GM12878 (cell line): ENCODE measurements around the gene CSTB. TPM values are rescaled to one million over a fixed set of nuclear protein-coding genes. Genes with fewer than 3 reads are reported as not detected.

Experiments used
- EZH2 ChIP-seq: IDR thresholded peaks from 2 replicates; pipeline ENCODE4 v1.6.1; 2012; ENCODE audit warnings: low read depth, mild to moderate bottlenecking, control low read depth, inconsistent platforms, low read length, borderline replicate concordance; ENCODE audit not compliant: control insufficient read depth
- HDAC2 ChIP-seq: fragments of 200-600 bp; sonication (generic); IDR thresholded peaks from 2 replicates; pipeline ENCODE4 v1.6.1; 2017
- NR2C2 ChIP-seq: IDR thresholded peaks from 2 replicates; pipeline ENCODE4 v1.6.1; 2011; ENCODE audit warnings: borderline replicate concordance, low read depth; ENCODE audit not compliant: control insufficient read depth, insufficient read length
- SPI1 ChIP-seq: IDR thresholded peaks from 2 replicates; pipeline ENCODE4 v1.6.1; 2011; ENCODE audit warnings: low read depth, mild to moderate bottlenecking, low read length, moderate library complexity, borderline replicate concordance; ENCODE audit not compliant: insufficient read depth
- STAT1 ChIP-seq: fragments of 450-650 bp; conservative IDR thresholded peaks from 2 replicates; pipeline ENCODE4 v1.6.1; 2014; ENCODE audit warnings: antibody characterized with exemption, mild to moderate bottlenecking
- SUZ12 ChIP-seq: fragments of 200-600 bp; sonication (generic); IDR thresholded peaks from one replicate; pipeline ENCODE4 v1.6.1; 2018; ENCODE audit warnings: antibody characterized with exemption, mild to moderate bottlenecking; ENCODE audit not compliant: unreplicated experiment
- TBL1XR1 ChIP-seq: IDR thresholded peaks from 2 replicates; pipeline ENCODE4 v1.6.1; 2012; ENCODE audit warnings: low read depth, low read length, improper control_type of control experiment
- ZNF592 ChIP-seq: fragments of 450-650 bp; IDR thresholded peaks from 2 replicates; pipeline ENCODE4 v1.6.1; 2017; ENCODE audit warnings: mild to moderate bottlenecking, moderate library complexity
- polyA plus RNA-seq, 11 experiments: library from polyadenylated mRNA; depleted of rRNA in 4 of 11; unstranded in 6 of 11; stranded (reverse) in 5 of 11; fragments of >200 nt; fragmentation: Nextera tagmentation in 4 of 11; fragmentation: Illumina TruSeq in 1 of 11; extraction: Ambion mirVana in 4 of 11; extraction: Trizol in 1 of 11; gene quantifications; 1 replicate in 1 of 11; 2 replicates in 10 of 11; pipeline versions ENCODE4 v1.2.1 to v1.2.3, GENCODE V29; 2011 to 2016; ENCODE audit warnings: inconsistent platforms in 2 of 11, missing spikeins in 2 of 11, low read depth in 1 of 11
- total RNA-seq, 4 experiments: library from RNA; depleted of rRNA in 3 of 4; stranded (reverse); fragments of >200 nt in 3 of 4; fragmentation: Illumina TruSeq in 1 of 4; extraction: Trizol in 1 of 4; gene quantifications; 2 replicates each; pipeline versions ENCODE4 v1.2.1 to v1.2.3, GENCODE V29; 2013 to 2021

The CSTB gene
- total and polyA plus RNA-seq, 10 of the 15 experiments (the other 5 are each of a cell fraction or from before 2014, with no cell fraction given), result 12.5 to 82.7 (median 41.9) TPM

- TF ChIP-seq ZNF592 (no peak), STAT1 (no peak), TBL1XR1 (no peak), EZH2 (no peak), SUZ12 (no peak), HDAC2 (no peak), NR2C2 (no peak), SPI1 (peak; percentile 47)
- TF ChIP-seq, all 136 proteins: peak for 5
These were observed 2.6 kb upstream of the CSTB start (continued) for GRCh38 chr21:43778469-43779335.
